SH-SY5Y (cell line): ENCODE data around the gene RNF123.

Experiments used
- GATA2 ChIP-seq: IDR thresholded peaks from 2 replicates; pipeline ENCODE4 v1.6.1; 2011; ENCODE audit warnings: mild to moderate bottlenecking, low read depth, low read length
- GATA3 ChIP-seq: IDR thresholded peaks from 2 replicates; pipeline ENCODE4 v1.6.1; 2011; ENCODE audit warnings: low read depth, mild to moderate bottlenecking, low read length, moderate library complexity

- TF ChIP-seq GATA2: no peak
- TF ChIP-seq GATA3: no peak
Measured at GRCh38 chr3:49652903-49653415, 36.4 kb upstream of the RNF123 start.
